Stomach smooth muscle (tissue), 2 donors: ENCODE results near the gene UBR3.

Experiments used
- H3K27ac ChIP-seq: one replicate; pipeline ENCODE4 v1.7.0; 2013; ENCODE audit warnings: mild to moderate bottlenecking, low read length, inconsistent platforms
- H3K27me3 ChIP-seq, 2 donors: one replicate each; pipeline ENCODE4 v1.7.0; 2013; ENCODE audit warnings: low read length in 2 of 2; ENCODE audit not compliant: insufficient read depth in 2 of 2, control insufficient read depth in 1 of 2
- H3K36me3 ChIP-seq, 2 donors: one replicate each; pipeline ENCODE4 v1.7.0; 2013; ENCODE audit warnings: low read length in 2 of 2; ENCODE audit not compliant: control insufficient read depth in 2 of 2, insufficient read depth in 2 of 2
- H3K4me1 ChIP-seq: one replicate; pipeline ENCODE4 v1.7.0; 2013; ENCODE audit warnings: low read length; ENCODE audit not compliant: control insufficient read depth, insufficient read depth
- H3K4me3 ChIP-seq, 2 donors: one replicate each; pipeline ENCODE4 v1.7.0; 2013; ENCODE audit warnings: low read length in 2 of 2
- H3K9ac ChIP-seq, 2 donors: one replicate each; pipeline ENCODE4 v1.7.0; 2013; ENCODE audit warnings: low read length in 2 of 2, mild to moderate bottlenecking in 1 of 2
- H3K9me3 ChIP-seq, 2 donors: one replicate each; pipeline ENCODE4 v1.7.0; 2013; ENCODE audit warnings: low read length in 2 of 2; ENCODE audit not compliant: control insufficient read depth in 2 of 2
- donor health status: healthy.
- donor health status: Pancreatic carcinoma.

The UBR3 gene

GRCh38 chr2:170019060-170019805, 192.0 kb downstream of the UBR3 start:
- Histone ChIP-seq H3K36me3 (peaks cover 3 to 11% of the 10 kb centered on the region in 2 donors), H3K4me1 (no peaks in the 10 kb centered on the region), H3K27ac (no peak overlapping the region), H3K9ac (no peak overlapping the region), H3K4me3 (no peak overlapping the region), H3K27me3 (no peaks in the 10 kb centered on the region), H3K9me3 (no peaks in the 10 kb centered on the region)

GRCh38 chr2:170020777-170021176, 193.5 kb downstream of the UBR3 start:
- Histone ChIP-seq H3K9ac (no peak overlapping the region), H3K27ac (no peak overlapping the region), H3K9me3 (no peaks in the 10 kb centered on the region), H3K4me1 (no peaks in the 10 kb centered on the region), H3K4me3 (no peak overlapping the region), H3K27me3 (no peaks in the 10 kb centered on the region), H3K36me3 (peaks cover 3 to 11% of the 10 kb centered on the region in 2 donors)

- H3K27me3 ChIP-seq: no peaks in the 10 kb centered on the region
- no peak overlapping the region for H3K27ac ChIP-seq
- H3K4me3 ChIP-seq: no peak overlapping the region
- no peaks in the 10 kb centered on the region for H3K9me3 ChIP-seq
- H3K36me3 ChIP-seq: peaks cover 3 to 11% of the 10 kb centered on the region in 2 donors
- H3K9ac ChIP-seq: no peak overlapping the region
- H3K4me1 ChIP-seq: no peaks in the 10 kb centered on the region
Measured at GRCh38 chr2:170022692-170023091, 195.4 kb downstream of the UBR3 start.

- no peak overlapping the region for H3K4me3 ChIP-seq
- H3K27me3 ChIP-seq: no peaks in the 10 kb centered on the region
- H3K9me3 ChIP-seq: no peaks in the 10 kb centered on the region
- H3K36me3 ChIP-seq: peaks cover 5 to 11% of the 10 kb centered on the region in 2 donors
- no peak overlapping the region for H3K27ac ChIP-seq
- H3K4me1 ChIP-seq: no peaks in the 10 kb centered on the region
- H3K9ac ChIP-seq: no peak overlapping the region
Measured at GRCh38 chr2:170024721-170025120, 197.5 kb downstream of the UBR3 start.

GRCh38 chr2:170025223-170025622, 198.0 kb downstream of the UBR3 start:
- H3K4me3 ChIP-seq: no peak overlapping the region
- H3K36me3 ChIP-seq: peaks cover 5 to 11% of the 10 kb centered on the region in 2 donors
- H3K27ac ChIP-seq: no peak overlapping the region
- no peaks in the 10 kb centered on the region for H3K27me3 ChIP-seq
- H3K4me1 ChIP-seq: no peaks in the 10 kb centered on the region
- no peak overlapping the region for H3K9ac ChIP-seq
- no peaks in the 10 kb centered on the region for H3K9me3 ChIP-seq

GRCh38 chr2:170026361-170026760, 199.1 kb downstream of the UBR3 start:
- Histone ChIP-seq H3K4me3 (no peak overlapping the region), H3K9me3 (no peaks in the 10 kb centered on the region), H3K27me3 (no peaks in the 10 kb centered on the region), H3K36me3 (peaks cover 5 to 11% of the 10 kb centered on the region in 2 donors), H3K4me1 (no peaks in the 10 kb centered on the region), H3K27ac (no peak overlapping the region), H3K9ac (no peak overlapping the region)

GRCh38 chr2:170029551-170029950, 202.3 kb downstream of the UBR3 start:
- Histone ChIP-seq H3K27ac (no peak overlapping the region), H3K36me3 (peaks cover 3% of the 10 kb centered on the region in 2 donors), H3K9ac (no peak overlapping the region), H3K4me3 (no peak overlapping the region), H3K4me1 (no peaks in the 10 kb centered on the region), H3K27me3 (no peaks in the 10 kb centered on the region), H3K9me3 (no peaks in the 10 kb centered on the region)

- Histone ChIP-seq H3K4me3 (no peak overlapping the region), H3K9me3 (no peaks in the 10 kb centered on the region), H3K27me3 (no peaks in the 10 kb centered on the region), H3K9ac (no peak overlapping the region), H3K27ac (no peak overlapping the region), H3K4me1 (no peaks in the 10 kb centered on the region), H3K36me3 (peaks cover 3% of the 10 kb centered on the region in 2 donors)
Measured at GRCh38 chr2:170030040-170030439, 202.8 kb downstream of the UBR3 start.

- Histone ChIP-seq H3K36me3 (peaks cover 3% of the 10 kb centered on the region in 2 donors), H3K27ac (no peak overlapping the region), H3K4me3 (no peak overlapping the region), H3K9ac (no peak overlapping the region), H3K4me1 (no peaks in the 10 kb centered on the region), H3K9me3 (no peaks in the 10 kb centered on the region), H3K27me3 (no peaks in the 10 kb centered on the region)
Measured at GRCh38 chr2:170031288-170031687, 204.0 kb downstream of the UBR3 start.

- H3K4me3 ChIP-seq: no peak overlapping the region
- H3K27me3 ChIP-seq: no peaks in the 10 kb centered on the region
- H3K4me1 ChIP-seq: no peaks in the 10 kb centered on the region
- peaks cover 0 to under 1% of the 10 kb centered on the region in 2 donors for H3K36me3 ChIP-seq
- H3K9ac ChIP-seq: no peak overlapping the region
- no peaks in the 10 kb centered on the region for H3K9me3 ChIP-seq
- no peak overlapping the region for H3K27ac ChIP-seq
Measured at GRCh38 chr2:170034596-170034995, 207.3 kb downstream of the UBR3 start.

GRCh38 chr2:170038734-170039133, 211.5 kb downstream of the UBR3 start:
- no peak overlapping the region for H3K9ac ChIP-seq
- no peaks in the 10 kb centered on the region for H3K27me3 ChIP-seq
- no peaks in the 10 kb centered on the region for H3K9me3 ChIP-seq
- H3K36me3 ChIP-seq: peaks cover 0 to 3% of the 10 kb centered on the region in 2 donors
- no peak overlapping the region for H3K4me3 ChIP-seq
- no peak overlapping the region for H3K27ac ChIP-seq
- no peaks in the 10 kb centered on the region for H3K4me1 ChIP-seq
